ES-I3 (cell line): ENCODE data around the gene TENM3.

Source experiments
- H3K36me3 ChIP-seq: 2 replicates; pipeline ENCODE4 v1.6.1; 2013; ENCODE audit warnings: mild to moderate bottlenecking, low read length, control low read depth, moderate library complexity; ENCODE audit not compliant: insufficient read depth
- H3K4me1 ChIP-seq: 2 replicates; pipeline ENCODE4 v1.6.1; 2013; ENCODE audit warnings: mild to moderate bottlenecking, control low read depth, low read length; ENCODE audit not compliant: insufficient read depth
- H3K9ac ChIP-seq: 2 replicates; pipeline ENCODE4 v1.6.1; 2013; ENCODE audit warnings: low read depth, mild to moderate bottlenecking, low read length, moderate library complexity
- H3K9me3 ChIP-seq: 2 replicates; pipeline ENCODE4 v1.6.1; 2013; ENCODE audit warnings: mild to moderate bottlenecking, low read length, moderate library complexity; ENCODE audit not compliant: control insufficient read depth, insufficient read depth

The TENM3 gene

GRCh38 chr4:182252220-182252619 is 9.0 kb downstream of the TENM3 start:
- H3K36me3 ChIP-seq, result no peaks in the 10 kb centered on the region
- no peaks in the 10 kb centered on the region for H3K9me3 ChIP-seq
- H3K9ac ChIP-seq, result no peak overlapping the region
- H3K4me1 ChIP-seq, result peaks cover 37% of the 10 kb centered on the region

GRCh38 chr4:182254026-182254780 is 11.0 kb downstream of the TENM3 start:
- Histone ChIP-seq H3K9ac (no peak overlapping the region), H3K4me1 (peaks cover 51% of the 10 kb centered on the region), H3K9me3 (no peaks in the 10 kb centered on the region), H3K36me3 (no peaks in the 10 kb centered on the region)

GRCh38 chr4:182255441-182256190 is 12.4 kb downstream of the TENM3 start:
- Histone ChIP-seq H3K36me3 (no peaks in the 10 kb centered on the region), H3K9me3 (no peaks in the 10 kb centered on the region), H3K4me1 (peaks cover 51% of the 10 kb centered on the region), H3K9ac (no peak overlapping the region)

- no peak overlapping the region for H3K9ac ChIP-seq
- H3K9me3 ChIP-seq, result no peaks in the 10 kb centered on the region
- H3K36me3 ChIP-seq, result no peaks in the 10 kb centered on the region
- peaks cover 48% of the 10 kb centered on the region for H3K4me1 ChIP-seq
Observed at GRCh38 chr4:182257016-182257415, 13.8 kb downstream of the TENM3 start.

GRCh38 chr4:182257503-182257902 is 14.3 kb downstream of the TENM3 start:
- H3K4me1 ChIP-seq, result peaks cover 48% of the 10 kb centered on the region
- H3K9me3 ChIP-seq, result no peaks in the 10 kb centered on the region
- no peak overlapping the region for H3K9ac ChIP-seq
- H3K36me3 ChIP-seq, result no peaks in the 10 kb centered on the region

GRCh38 chr4:182258441-182259000 is 15.3 kb downstream of the TENM3 start:
- no peaks in the 10 kb centered on the region for H3K9me3 ChIP-seq
- no peaks in the 10 kb centered on the region for H3K36me3 ChIP-seq
- peaks cover 47% of the 10 kb centered on the region for H3K4me1 ChIP-seq
- no peak overlapping the region for H3K9ac ChIP-seq

GRCh38 chr4:182261651-182262223 is 18.5 kb downstream of the TENM3 start:
- Histone ChIP-seq H3K4me1 (peaks cover 19% of the 10 kb centered on the region), H3K9ac (no peak overlapping the region), H3K36me3 (no peaks in the 10 kb centered on the region), H3K9me3 (no peaks in the 10 kb centered on the region)

GRCh38 chr4:182263562-182263961 is 20.4 kb downstream of the TENM3 start:
- peaks cover 3% of the 10 kb centered on the region; the same call in 1 of the 2 replicates for H3K4me1 ChIP-seq
- H3K9ac ChIP-seq, result no peak overlapping the region
- H3K9me3 ChIP-seq, result no peaks in the 10 kb centered on the region; the same call in 1 of the 2 replicates
- no peaks in the 10 kb centered on the region for H3K36me3 ChIP-seq

- Histone ChIP-seq H3K9me3 (no peaks in the 10 kb centered on the region; the same call in 1 of the 2 replicates), H3K36me3 (no peaks in the 10 kb centered on the region), H3K9ac (no peak overlapping the region), H3K4me1 (no peaks in the 10 kb centered on the region)
Observed at GRCh38 chr4:182264139-182264752, 21.0 kb downstream of the TENM3 start.

GRCh38 chr4:182265881-182266280 is 22.7 kb downstream of the TENM3 start:
- no peaks in the 10 kb centered on the region for H3K36me3 ChIP-seq
- H3K4me1 ChIP-seq, result no peaks in the 10 kb centered on the region
- no peaks in the 10 kb centered on the region; the same call in 1 of the 2 replicates for H3K9me3 ChIP-seq
- H3K9ac ChIP-seq, result no peak overlapping the region

GRCh38 chr4:182267048-182267447 is 23.8 kb downstream of the TENM3 start:
- no peaks in the 10 kb centered on the region; the same call in 1 of the 2 replicates for H3K9me3 ChIP-seq
- H3K9ac ChIP-seq, result no peak overlapping the region
- no peaks in the 10 kb centered on the region for H3K36me3 ChIP-seq
- H3K4me1 ChIP-seq, result no peaks in the 10 kb centered on the region

GRCh38 chr4:182268966-182269365 is 25.8 kb downstream of the TENM3 start:
- Histone ChIP-seq H3K4me1 (no peaks in the 10 kb centered on the region), H3K36me3 (no peaks in the 10 kb centered on the region), H3K9ac (no peak overlapping the region), H3K9me3 (no peaks in the 10 kb centered on the region; the same call in 1 of the 2 replicates)

GRCh38 chr4:182271731-182272130 is 28.5 kb downstream of the TENM3 start:
- no peak overlapping the region for H3K9ac ChIP-seq
- no peaks in the 10 kb centered on the region for H3K36me3 ChIP-seq
- H3K9me3 ChIP-seq, result no peaks in the 10 kb centered on the region; the same call in 1 of the 2 replicates
- H3K4me1 ChIP-seq, result no peaks in the 10 kb centered on the region

GRCh38 chr4:182272151-182272550 is 28.9 kb downstream of the TENM3 start:
- Histone ChIP-seq H3K4me1 (no peaks in the 10 kb centered on the region), H3K9me3 (no peaks in the 10 kb centered on the region; the same call in 1 of the 2 replicates), H3K9ac (no peak overlapping the region), H3K36me3 (no peaks in the 10 kb centered on the region)
